Lower lobe of right lung (tissue), 2 donors: ENCODE data around the gene RAPGEF6. TPM values are rescaled to one million over a fixed set of nuclear protein-coding genes. Genes with fewer than 3 reads are reported as not detected.
"Not testable (repeated sequence)": the region's sequence is repeated elsewhere in the genome, so short reads cannot be mapped to it uniquely, and the experiment has no call there.

Experiments
- ATAC-seq, 2 donors: fragments of 200-7000 bp; cut with Tn5 transposase; one replicate each; pipeline ENCODE4 v1.9.1; 2020 to 2022; ENCODE audit warnings: mild to moderate bottlenecking in 2 of 2, moderate library complexity in 2 of 2
- DNase-seq: peaks from one replicate; pipeline ENCODE4 v3.0.0-alpha.2; 2020
- H3K27ac ChIP-seq: fragments of 200-600 bp; one replicate; pipeline ENCODE4 v1.8.0; 2022
- H3K27me3 ChIP-seq: fragments of 200-600 bp; one replicate; pipeline ENCODE4 v1.8.0; 2022; ENCODE audit warnings: low read depth
- H3K36me3 ChIP-seq: fragments of 200-600 bp; one replicate; pipeline ENCODE4 v1.8.0; 2022; ENCODE audit warnings: mild to moderate bottlenecking
- H3K4me1 ChIP-seq: fragments of 200-600 bp; one replicate; pipeline ENCODE4 v1.8.0; 2022
- H3K4me3 ChIP-seq: fragments of 200-600 bp; one replicate; pipeline ENCODE4 v1.8.0; 2022; ENCODE audit warnings: mild to moderate bottlenecking
- H3K9me3 ChIP-seq: fragments of 200-600 bp; one replicate; pipeline ENCODE4 v1.8.0; 2022
- CTCF ChIP-seq: fragments of 200-600 bp; IDR thresholded peaks from one replicate; pipeline ENCODE4 v1.8.0; 2022; ENCODE audit warnings: antibody characterized with exemption, mild to moderate bottlenecking
- intact Hi-C: fragments of 100-400 bp; cut with DNase I; formaldehyde crosslinking; loops from one replicate; pipeline ENCODE4 v1.11.0; 2022
- total RNA-seq: library from RNA; stranded (reverse); fragmentation: NEBNext Ultra II Directional; extraction: Animal tissue kit (Norgen Biotek cat#: 25700); gene quantifications from one replicate; pipeline ENCODE4 v1.2.1, GENCODE V29; 2021
- donor health status: DM: no; HTN: yes; CAD: no; lungs with severe emphysema.

Gene RAPGEF6
- total RNA-seq, 1 donor from 2014 or later: 21.7 TPM

GRCh38 chr5:131488463-131488862 lies 146.6 kb downstream of the RAPGEF6 start:
- no peak overlapping the region for H3K4me3 ChIP-seq
- H3K4me1 ChIP-seq: peaks cover 3% of the 10 kb centered on the region
- DNase-seq (no peak), ATAC-seq (no peak)
- H3K36me3 ChIP-seq: peaks cover 36% of the 10 kb centered on the region
- H3K9me3 ChIP-seq: no peaks in the 10 kb centered on the region
- H3K27me3 ChIP-seq: no peaks in the 10 kb centered on the region
- intact Hi-C loops: no loop called here
- TF ChIP-seq CTCF: no peak
- H3K27ac ChIP-seq: no peak overlapping the region

DNA sequence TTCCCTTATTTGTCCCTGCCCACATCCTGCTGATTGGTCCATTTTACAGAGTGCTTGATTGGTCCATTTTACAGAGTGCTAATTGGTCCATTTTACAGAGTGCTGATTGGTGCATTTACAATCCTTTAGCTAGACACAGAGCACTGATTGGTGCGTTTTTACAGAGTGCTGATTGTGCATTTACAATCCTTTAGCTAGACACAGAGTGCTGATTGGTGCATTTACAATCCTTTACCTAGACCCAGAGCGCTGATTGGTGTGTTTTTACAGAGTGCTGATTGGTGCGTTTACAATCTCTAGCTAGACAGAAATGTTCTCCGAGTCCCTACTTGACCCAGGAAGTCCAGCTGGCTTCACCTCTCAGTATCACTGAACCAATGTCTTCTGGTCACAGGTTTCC lies 147.7 kb downstream of the RAPGEF6 start:
- H3K36me3 ChIP-seq: peaks cover 33% of the 10 kb centered on the region
- not testable (repeated sequence) for ATAC-seq, DNase-seq

DNA sequence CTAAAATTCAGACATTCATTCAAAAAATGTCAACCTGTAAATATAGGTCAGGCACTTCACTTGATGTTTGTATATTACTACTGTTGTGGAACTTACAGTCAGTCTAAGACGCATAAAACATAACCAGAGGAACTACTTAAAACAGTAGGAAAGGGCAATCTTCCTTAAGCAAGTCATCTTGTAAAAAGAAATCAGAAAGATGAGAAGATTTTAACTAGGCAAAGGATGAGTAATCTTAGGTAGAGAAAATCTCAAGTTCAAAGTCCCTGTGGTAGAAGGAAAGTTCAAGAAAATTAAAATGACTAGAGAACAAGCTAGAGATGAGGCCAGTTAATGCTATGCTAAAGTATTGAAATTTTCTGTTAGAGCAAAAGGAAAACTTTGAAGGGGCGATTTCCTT lies 152.4 kb downstream of the RAPGEF6 start:
- Histone ChIP-seq H3K4me3 (no peak overlapping the region), H3K27me3 (no peaks in the 10 kb centered on the region), H3K9me3 (no peaks in the 10 kb centered on the region), H3K4me1 (no peaks in the 10 kb centered on the region), H3K36me3 (peaks cover 19% of the 10 kb centered on the region), H3K27ac (no peak overlapping the region)
- no peak for ATAC-seq
- intact Hi-C loops: no loop called here
- DNase-seq: no peak
- TF ChIP-seq CTCF: no peak

More for the DNA sequence above, 147.7 kb downstream of the RAPGEF6 start:
- intact Hi-C loops, H3K9me3 ChIP-seq, H3K27me3 ChIP-seq, H3K27ac ChIP-seq, H3K4me1 ChIP-seq, H3K4me3 ChIP-seq: not testable (repeated sequence)

GRCh38 chr5:131481569-131481968 lies 153.5 kb downstream of the RAPGEF6 start:
- no peaks in the 10 kb centered on the region for H3K9me3 ChIP-seq
- peaks cover 13% of the 10 kb centered on the region for H3K36me3 ChIP-seq
- no peak overlapping the region for H3K27ac ChIP-seq
- H3K4me1 ChIP-seq: no peaks in the 10 kb centered on the region
- no peak overlapping the region for H3K4me3 ChIP-seq
- intact Hi-C loops: no loop called here
- TF ChIP-seq CTCF: no peak
- no peak for ATAC-seq
- H3K27me3 ChIP-seq: no peaks in the 10 kb centered on the region
- no peak for DNase-seq

- peaks cover 18% of the 10 kb centered on the region for H3K36me3 ChIP-seq
- no peak for ATAC-seq
- H3K27ac ChIP-seq: no peak overlapping the region
- DNase-seq: no peak
- no peak for TF ChIP-seq CTCF
- H3K4me3 ChIP-seq: no peak overlapping the region
- no peaks in the 10 kb centered on the region for H3K4me1 ChIP-seq
- no peaks in the 10 kb centered on the region for H3K27me3 ChIP-seq
- intact Hi-C loops: no loop called here
- no peaks in the 10 kb centered on the region for H3K9me3 ChIP-seq
Measured at GRCh38 chr5:131475541-131475941, 159.5 kb downstream of the RAPGEF6 start.

GRCh38 chr5:131473731-131474130 lies 161.3 kb downstream of the RAPGEF6 start:
- H3K27me3 ChIP-seq: no peaks in the 10 kb centered on the region
- DNase-seq: no peak
- H3K9me3 ChIP-seq: no peaks in the 10 kb centered on the region
- H3K27ac ChIP-seq: no peak overlapping the region
- TF ChIP-seq CTCF: no peak
- no peak for ATAC-seq
- H3K4me3 ChIP-seq: no peak overlapping the region
- peaks cover 16% of the 10 kb centered on the region for H3K36me3 ChIP-seq
- no peaks in the 10 kb centered on the region for H3K4me1 ChIP-seq
- intact Hi-C loops: no loop called here
